Neuronal stem cell (in vitro differentiated cells): Measurements from ENCODE around the gene SLC6A13.

Experiments used
- DNase-seq: peaks from one replicate; pipeline ENCODE4 v3.0.0-alpha.2; 2013; ENCODE audit warnings: low spot score
- H2AFZ ChIP-seq: one replicate; pipeline ENCODE4 v1.6.1; 2013; ENCODE audit warnings: mild to moderate bottlenecking, low read length, inconsistent platforms
- H2AK5ac ChIP-seq: 2 replicates; pipeline ENCODE4 v1.6.1; 2013; ENCODE audit warnings: low read depth, mild to moderate bottlenecking, inconsistent platforms, low read length, moderate library complexity, mixed read lengths
- H2BK120ac ChIP-seq: 2 replicates; pipeline ENCODE4 v1.6.1; 2013; ENCODE audit warnings: low read depth, mild to moderate bottlenecking, inconsistent platforms, low read length, moderate library complexity, mixed read lengths
- H2BK12ac ChIP-seq: one replicate; pipeline ENCODE4 v1.6.1; 2013; ENCODE audit warnings: low read length, inconsistent platforms
- H2BK15ac ChIP-seq: 2 replicates; pipeline ENCODE4 v1.6.1; 2013; ENCODE audit warnings: mild to moderate bottlenecking, low read length, inconsistent platforms, mixed read lengths
- H2BK5ac ChIP-seq: one replicate; pipeline ENCODE4 v1.6.1; 2013; ENCODE audit warnings: inconsistent platforms, mild to moderate bottlenecking, low read length, moderate library complexity
- H3K14ac ChIP-seq: one replicate; pipeline ENCODE4 v1.6.1; 2013; ENCODE audit warnings: low read length, inconsistent platforms
- H3K18ac ChIP-seq: 2 replicates; pipeline ENCODE4 v1.6.1; 2013; ENCODE audit warnings: low read length, inconsistent platforms
- H3K23ac ChIP-seq: 2 replicates; pipeline ENCODE4 v1.6.1; 2013; ENCODE audit warnings: low read depth, mild to moderate bottlenecking, mixed read lengths, low read length, inconsistent platforms; ENCODE audit not compliant: poor library complexity
- H3K27ac ChIP-seq: replicated peaks from 3 replicates; pipeline ENCODE4 v1.5.1; 2013; ENCODE audit warnings: low read length, inconsistent platforms
- H3K27me3 ChIP-seq, 3 experiments: 2 replicates each; pipeline ENCODE4 v1.6.1; 2013; ENCODE audit warnings: low read length in 3 of 3, mild to moderate bottlenecking in 2 of 3, inconsistent platforms in 1 of 3, low read depth in 1 of 3, mixed read lengths in 1 of 3, moderate library complexity in 1 of 3; ENCODE audit not compliant: control insufficient read depth in 3 of 3, insufficient read depth in 3 of 3
- H3K36me3 ChIP-seq, 2 donors: replicated peaks in 1 of 2; 2 replicates each; pipeline ENCODE4 v1.6.1; 2013; ENCODE audit warnings: low read length in 2 of 2; ENCODE audit not compliant: control insufficient read depth in 2 of 2, insufficient read depth in 2 of 2
- H3K4ac ChIP-seq: 2 replicates; pipeline ENCODE4 v1.6.1; 2013; ENCODE audit warnings: inconsistent platforms, mild to moderate bottlenecking, low read length, moderate library complexity
- H3K4me1 ChIP-seq, 2 donors: 1 replicate in 1 of 2; 2 replicates in 1 of 2; pipeline ENCODE4 v1.6.1; 2013; ENCODE audit warnings: low read length in 2 of 2, low read depth in 1 of 2; ENCODE audit not compliant: control insufficient read depth in 2 of 2, insufficient read depth in 1 of 2
- H3K4me2 ChIP-seq: one replicate; pipeline ENCODE4 v1.6.1; 2013; ENCODE audit warnings: mild to moderate bottlenecking, low read length, inconsistent platforms; ENCODE audit not compliant: insufficient read depth, poor library complexity, severe bottlenecking
- H3K4me3 ChIP-seq, 2 donors: 2 replicates each; pipeline ENCODE4 v1.5.1; 2013; ENCODE audit warnings: low read length in 2 of 2, mild to moderate bottlenecking in 2 of 2, inconsistent platforms in 1 of 2, moderate library complexity in 1 of 2
- H3K79me1 ChIP-seq: one replicate; pipeline ENCODE4 v1.6.1; 2013; ENCODE audit warnings: low read depth, mild to moderate bottlenecking, inconsistent platforms, low read length, moderate library complexity
- H3K9ac ChIP-seq: one replicate; pipeline ENCODE4 v1.6.1; 2013; ENCODE audit warnings: mild to moderate bottlenecking, low read depth, low read length, inconsistent platforms; ENCODE audit not compliant: poor library complexity
- H3K9me3 ChIP-seq, 2 donors: replicated peaks in 1 of 2; 2 replicates each; pipeline versions ENCODE3 to v1.6.1; 2013; ENCODE audit warnings: low read length in 2 of 2, mild to moderate bottlenecking in 2 of 2, inconsistent platforms in 1 of 2, low read depth in 1 of 2, mixed read lengths in 1 of 2, moderate library complexity in 1 of 2; ENCODE audit not compliant: control insufficient read depth in 2 of 2, insufficient read depth in 1 of 2
- H4K8ac ChIP-seq: one replicate; pipeline ENCODE4 v1.6.1; 2013; ENCODE audit warnings: low read depth, mild to moderate bottlenecking, inconsistent platforms, low read length, moderate library complexity
- H4K91ac ChIP-seq: one replicate; pipeline ENCODE4 v1.6.1; 2013; ENCODE audit warnings: low read length, low read depth, mild to moderate bottlenecking, inconsistent platforms; ENCODE audit not compliant: poor library complexity
- WGBS, 2 donors: extraction: QIAGEN DNeasy Blood & Tissue Kit; methylation state at CpG; one replicate each; pipeline ENCODE4 v1.1.7; 2013; ENCODE audit warnings: missing lambda C conversion rate in 2 of 2, mixed read lengths in 1 of 2; ENCODE audit not compliant: insufficient read length in 2 of 2, insufficient replicate concordance in 1 of 2; ENCODE audit errors: extremely low coverage in 2 of 2; 5-methylcytosine and 5-hydroxymethylcytosine counted together

Gene SLC6A13

GRCh38 chr12:174596-174995 lies 88.0 kb downstream of the SLC6A13 start:
- Histone ChIP-seq H3K36me3 (no peaks in the 10 kb centered on the region), H3K4me1 (peaks cover 5 to 28% of the 10 kb centered on the region in 2 donors)

GRCh38 chr12:174124-174523 lies 88.5 kb downstream of the SLC6A13 start:
- Histone ChIP-seq H3K4me3 (no peak overlapping the region), H2AK5ac (no peak overlapping the region), H2BK120ac (no peak overlapping the region), H3K4me2 (no peak overlapping the region), H3K9ac (no peak overlapping the region), H3K4ac (no peak overlapping the region), H3K14ac (no peak overlapping the region), H3K79me1 (no peaks in the 10 kb centered on the region), H4K8ac (no peak overlapping the region), H3K23ac (no peak overlapping the region), H3K4me1 (peaks cover 5 to 30% of the 10 kb centered on the region in 2 donors), H3K27me3 (peaks cover 0 to 43% (median 0%) of the 10 kb centered on the region in 3 experiments), H2AFZ (no peak overlapping the region), H2BK12ac (no peak overlapping the region), H3K27ac (no peak overlapping the region), H2BK5ac (no peak overlapping the region), H3K9me3 (no peaks in the 10 kb centered on the region), H3K36me3 (no peaks in the 10 kb centered on the region), H2BK15ac (no peak overlapping the region), H4K91ac (no peak overlapping the region), H3K18ac (peak overlapping the region; percentile 20)
- DNase-seq, result no peak
- WGBS, 2 donors, result no CpG with 5 or more reads among the region's 6 CpGs

More at GRCh38 chr12:174596-174995, 88.0 kb downstream of the SLC6A13 start:
- Histone ChIP-seq H3K79me1 (no peaks in the 10 kb centered on the region), H3K27ac (no peak overlapping the region), H3K9ac (no peak overlapping the region), H2BK15ac (no peak overlapping the region), H3K9me3 (no peaks in the 10 kb centered on the region), H3K4ac (no peak overlapping the region), H2AK5ac (peak overlapping the region; percentile 87), H2BK120ac (no peak overlapping the region), H3K4me2 (no peak overlapping the region), H3K4me3 (no peak overlapping the region), H3K14ac (no peak overlapping the region), H3K23ac (no peak overlapping the region), H4K8ac (no peak overlapping the region), H3K18ac (no peak overlapping the region), H4K91ac (peak overlapping the region; percentile 64), H2BK12ac (no peak overlapping the region), H2AFZ (no peak overlapping the region), H3K27me3 (peaks cover 0 to 43% (median 0%) of the 10 kb centered on the region in 3 experiments), H2BK5ac (no peak overlapping the region)
- WGBS, 2 donors, result no CpG with 5 or more reads among the region's 23 CpGs
- no peak for DNase-seq

- H3K14ac ChIP-seq, result peak overlapping the region; percentile 9
- peak overlapping the region; percentile 87 for H2BK5ac ChIP-seq
- H4K8ac ChIP-seq, result no peak overlapping the region
- no CpG with 5 or more reads among the region's 15 CpGs for WGBS, 2 donors
- no peak overlapping the region for H3K27ac ChIP-seq
- H2BK15ac ChIP-seq, result peak overlapping the region; percentile 61
- H3K36me3 ChIP-seq, result no peaks in the 10 kb centered on the region
- H3K4me2 ChIP-seq, result no peak overlapping the region
- no peak overlapping the region for H2BK120ac ChIP-seq
- H3K79me1 ChIP-seq, result no peaks in the 10 kb centered on the region
- no peak overlapping the region for H4K91ac ChIP-seq
- peak overlapping the region; percentile 52 for H3K23ac ChIP-seq
- H3K4me3 ChIP-seq, result no peak overlapping the region
- H2AFZ ChIP-seq, result peak overlapping the region; percentile 19
- H2AK5ac ChIP-seq, result peak overlapping the region; percentile 94
- peaks cover 0 to 49% (median 0%) of the 10 kb centered on the region in 3 experiments for H3K27me3 ChIP-seq
- no peaks in the 10 kb centered on the region for H3K9me3 ChIP-seq
- H3K4ac ChIP-seq, result peak overlapping the region; percentile 60
- peaks cover 5 to 34% of the 10 kb centered on the region in 2 donors for H3K4me1 ChIP-seq
- peak overlapping the region; percentile 24 for H2BK12ac ChIP-seq
- no peak overlapping the region for H3K18ac ChIP-seq
- DNase-seq, result no peak
- no peak overlapping the region for H3K9ac ChIP-seq
Observed at GRCh38 chr12:172732-173161, 89.9 kb downstream of the SLC6A13 start.

- WGBS, 2 donors, result no CpG with 5 or more reads among the region's 18 CpGs
- no peak for DNase-seq
Observed at GRCh38 chr12:171743-172676, 90.6 kb downstream of the SLC6A13 start.

More at GRCh38 chr12:171743-172676, 90.6 kb downstream of the SLC6A13 start:
- Histone ChIP-seq H3K4me3 (no peak overlapping the region), H2AK5ac (peak overlapping the region; percentile 94), H3K27ac (no peak overlapping the region), H3K4me2 (no peak overlapping the region), H3K4me1 (peaks cover 5 to 35% of the 10 kb centered on the region in 2 donors), H3K18ac (peak overlapping the region; percentile 81), H3K9ac (peak overlapping the region; percentile 65), H3K4ac (peak overlapping the region; percentile 60), H2BK12ac (peak overlapping the region; percentile 24), H2BK15ac (peak overlapping the region; percentile 61), H4K91ac (no peak overlapping the region), H2BK120ac (no peak overlapping the region), H3K36me3 (no peaks in the 10 kb centered on the region), H2BK5ac (peak overlapping the region; percentile 87), H3K23ac (peak overlapping the region; percentile 52), H3K27me3 (peaks cover 0 to 53% (median 0%) of the 10 kb centered on the region in 3 experiments), H2AFZ (no peak overlapping the region), H3K14ac (peak overlapping the region; percentile 9), H3K9me3 (no peaks in the 10 kb centered on the region), H3K79me1 (no peaks in the 10 kb centered on the region), H4K8ac (no peak overlapping the region)
